Measurements from ENCODE around the gene AP2B1.
"Not testable (repeated sequence)": the region's sequence is repeated elsewhere in the genome, so short reads cannot be mapped to it uniquely, and the experiment has no call there.

The AP2B1 gene

DNA sequence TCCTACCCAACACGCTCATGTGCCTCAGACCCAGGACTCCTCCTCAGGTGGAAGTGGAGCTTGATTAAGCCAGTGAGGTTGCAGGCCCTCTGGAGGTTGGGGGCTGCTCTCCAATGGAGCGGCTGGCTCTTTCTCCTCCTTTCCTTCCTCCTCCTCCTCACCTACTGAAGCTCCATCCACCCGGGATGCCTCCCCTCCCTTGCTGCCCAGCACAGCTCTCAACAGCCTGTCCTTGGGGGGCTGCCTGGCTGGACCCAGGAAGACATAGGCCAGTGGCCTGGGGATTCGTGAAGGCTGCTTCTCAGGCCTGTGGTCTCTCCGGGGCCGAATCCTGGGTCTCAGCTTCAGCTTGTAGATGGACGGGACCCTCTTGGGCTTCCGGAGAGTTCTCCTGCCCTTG is 157.7 kb downstream of the AP2B1 start:
- no peaks in the 10 kb centered on the region for H3K9me3 Mint-ChIP-seq (ENCODE audit: low read depth)
- no peak overlapping the region for H3K4me3 Mint-ChIP-seq
- H3K27me3 Mint-ChIP-seq, result peaks cover 24% of the 10 kb centered on the region
- H3K27ac Mint-ChIP-seq, result no peak overlapping the region
- peaks cover 12% of the 10 kb centered on the region for H3K4me1 Mint-ChIP-seq (ENCODE audit: low read depth)
- H3K36me3 Mint-ChIP-seq, result no peaks in the 10 kb centered on the region

- H3K4me3 Mint-ChIP-seq, result no peak overlapping the region
- H3K4me1 Mint-ChIP-seq (ENCODE audit: low read depth), result peaks cover 12% of the 10 kb centered on the region
- no peaks in the 10 kb centered on the region for H3K9me3 Mint-ChIP-seq (ENCODE audit: low read depth)
- H3K27me3 Mint-ChIP-seq, result peaks cover 27% of the 10 kb centered on the region
- H3K27ac Mint-ChIP-seq, result no peak overlapping the region
- no peaks in the 10 kb centered on the region for H3K36me3 Mint-ChIP-seq
Measured at GRCh38 chr17:35745246-35745645, 158.1 kb downstream of the AP2B1 start.

- H3K4me3 Mint-ChIP-seq, result no peak overlapping the region
- no peaks in the 10 kb centered on the region for H3K9me3 Mint-ChIP-seq (ENCODE audit: low read depth)
- H3K36me3 Mint-ChIP-seq, result no peaks in the 10 kb centered on the region
- peaks cover 31% of the 10 kb centered on the region for H3K27me3 Mint-ChIP-seq
- no peak overlapping the region for H3K27ac Mint-ChIP-seq
- peaks cover 14% of the 10 kb centered on the region for H3K4me1 Mint-ChIP-seq (ENCODE audit: low read depth)
Measured at GRCh38 chr17:35745749-35746320, 158.7 kb downstream of the AP2B1 start.

DNA sequence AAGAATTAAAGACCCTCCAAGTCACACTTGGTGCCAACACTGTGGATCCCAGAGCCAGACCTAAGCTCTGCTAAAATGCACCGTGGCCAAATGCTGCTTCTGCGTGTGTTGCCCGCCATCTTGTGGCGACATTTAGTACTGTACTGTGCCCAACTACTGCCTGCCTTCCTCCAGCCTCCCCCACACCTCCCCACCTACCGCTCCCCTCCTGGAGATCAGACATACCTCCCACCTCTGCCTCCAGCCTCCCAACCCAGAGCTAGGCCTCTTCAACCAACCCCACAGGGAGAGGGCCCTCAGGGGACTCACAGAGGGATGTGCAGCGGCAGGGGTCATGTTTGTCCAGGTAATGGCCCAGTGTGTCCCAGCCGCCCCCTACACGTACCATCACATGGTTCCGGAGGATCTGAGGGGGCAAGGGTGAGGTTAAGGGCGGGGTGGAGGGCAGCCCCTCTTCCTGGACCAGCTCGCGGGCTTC is 160.5 kb downstream of the AP2B1 start:
- no peak overlapping the region for H3K27ac Mint-ChIP-seq
- H3K36me3 Mint-ChIP-seq, result no peaks in the 10 kb centered on the region
- no peaks in the 10 kb centered on the region for H3K9me3 Mint-ChIP-seq (ENCODE audit: low read depth)
- no peak overlapping the region for H3K4me3 Mint-ChIP-seq
- H3K4me1 Mint-ChIP-seq (ENCODE audit: low read depth), result peaks cover 10% of the 10 kb centered on the region
- peaks cover 28% of the 10 kb centered on the region for H3K27me3 Mint-ChIP-seq

GRCh38 chr17:35748341-35748841 is 161.3 kb downstream of the AP2B1 start:
- H3K27ac Mint-ChIP-seq, result no peak overlapping the region
- H3K9me3 Mint-ChIP-seq (ENCODE audit: low read depth), result no peaks in the 10 kb centered on the region
- H3K36me3 Mint-ChIP-seq, result no peaks in the 10 kb centered on the region
- peaks cover 27% of the 10 kb centered on the region for H3K27me3 Mint-ChIP-seq
- no peak overlapping the region for H3K4me3 Mint-ChIP-seq
- H3K4me1 Mint-ChIP-seq (ENCODE audit: low read depth), result peaks cover 10% of the 10 kb centered on the region

- Mint-ChIP-seq H3K4me1 (ENCODE audit: low read depth) (peaks cover 10% of the 10 kb centered on the region), H3K4me3 (no peak overlapping the region), H3K27me3 (peaks cover 24% of the 10 kb centered on the region), H3K27ac (no peak overlapping the region), H3K9me3 (ENCODE audit: low read depth) (no peaks in the 10 kb centered on the region), H3K36me3 (no peaks in the 10 kb centered on the region)
Measured at GRCh38 chr17:35748979-35749378, 161.9 kb downstream of the AP2B1 start.

GRCh38 chr17:35749560-35750412 is 162.7 kb downstream of the AP2B1 start:
- Mint-ChIP-seq H3K27ac (no peak overlapping the region), H3K4me1 (ENCODE audit: low read depth) (peaks cover 10% of the 10 kb centered on the region), H3K9me3 (ENCODE audit: low read depth) (no peaks in the 10 kb centered on the region), H3K4me3 (peak overlapping the region; percentile 35), H3K36me3 (no peaks in the 10 kb centered on the region), H3K27me3 (peaks cover 21% of the 10 kb centered on the region)

- Mint-ChIP-seq H3K4me1 (ENCODE audit: low read depth) (peaks cover 10% of the 10 kb centered on the region), H3K9me3 (ENCODE audit: low read depth) (no peaks in the 10 kb centered on the region), H3K4me3 (no peak overlapping the region), H3K27ac (no peak overlapping the region), H3K36me3 (no peaks in the 10 kb centered on the region), H3K27me3 (peaks cover 21% of the 10 kb centered on the region)
Measured at GRCh38 chr17:35750526-35751395, 163.6 kb downstream of the AP2B1 start.

- H3K4me1 Mint-ChIP-seq (ENCODE audit: low read depth), result peaks cover 10% of the 10 kb centered on the region
- H3K27me3 Mint-ChIP-seq, result peaks cover 21% of the 10 kb centered on the region
- not testable (repeated sequence) for H3K4me3 Mint-ChIP-seq; H3K27ac Mint-ChIP-seq; H3K9me3 Mint-ChIP-seq (ENCODE audit: low read depth); H3K36me3 Mint-ChIP-seq
Measured at GRCh38 chr17:35751541-35751940, 164.4 kb downstream of the AP2B1 start.

GRCh38 chr17:35752471-35752870 is 165.3 kb downstream of the AP2B1 start:
- no peak overlapping the region for H3K4me3 Mint-ChIP-seq
- H3K27me3 Mint-ChIP-seq, result peaks cover 21% of the 10 kb centered on the region

GRCh38 chr17:35752945-35753764 is 166.0 kb downstream of the AP2B1 start, which contains the start of gene GAS2L2:
Gene GAS2L2 (minus strand): TSS chr17:35753239. CDS start chr17:35752850, 389 bp downstream.
- Mint-ChIP-seq H3K36me3 (no peaks in the 10 kb centered on the region), H3K4me1 (ENCODE audit: low read depth) (peaks cover 10% of the 10 kb centered on the region), H3K27ac (no peak within 1 kb of the TSS), H3K4me3 (no peak within 1 kb of the TSS), H3K27me3 (peaks cover 21% of the 10 kb centered on the region), H3K9me3 (ENCODE audit: low read depth) (no peaks in the 10 kb centered on the region)

More at GRCh38 chr17:35752471-35752870, 165.3 kb downstream of the AP2B1 start:
- no peak overlapping the region for H3K27ac Mint-ChIP-seq
- no peaks in the 10 kb centered on the region for H3K9me3 Mint-ChIP-seq (ENCODE audit: low read depth)
- H3K36me3 Mint-ChIP-seq, result no peaks in the 10 kb centered on the region
- peaks cover 10% of the 10 kb centered on the region for H3K4me1 Mint-ChIP-seq (ENCODE audit: low read depth)

DNA sequence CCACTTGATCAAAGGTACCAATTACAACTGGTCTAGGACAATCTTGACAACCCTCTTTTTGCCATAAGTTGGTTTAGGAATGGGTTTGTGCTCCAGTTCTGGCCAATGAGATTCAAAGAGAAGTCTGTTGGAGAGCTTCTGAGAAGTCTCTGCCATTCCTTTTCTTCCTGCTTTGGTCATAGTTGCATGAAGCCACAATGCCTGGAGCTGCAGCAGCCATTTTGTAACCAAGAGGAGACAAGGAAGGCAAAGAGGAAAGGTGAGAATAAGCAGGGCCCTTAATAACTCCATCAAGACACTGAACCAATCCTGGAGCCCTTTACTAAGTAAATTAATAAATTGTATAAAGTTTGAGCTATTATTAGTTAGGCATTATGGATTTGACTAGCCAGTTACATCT is 170.1 kb downstream of the AP2B1 start:
- Mint-ChIP-seq H3K27ac (no peak overlapping the region), H3K4me3 (no peak overlapping the region), H3K36me3 (no peaks in the 10 kb centered on the region), H3K4me1 (ENCODE audit: low read depth) (no peaks in the 10 kb centered on the region), H3K9me3 (ENCODE audit: low read depth) (no peaks in the 10 kb centered on the region), H3K27me3 (no peaks in the 10 kb centered on the region)

DNA sequence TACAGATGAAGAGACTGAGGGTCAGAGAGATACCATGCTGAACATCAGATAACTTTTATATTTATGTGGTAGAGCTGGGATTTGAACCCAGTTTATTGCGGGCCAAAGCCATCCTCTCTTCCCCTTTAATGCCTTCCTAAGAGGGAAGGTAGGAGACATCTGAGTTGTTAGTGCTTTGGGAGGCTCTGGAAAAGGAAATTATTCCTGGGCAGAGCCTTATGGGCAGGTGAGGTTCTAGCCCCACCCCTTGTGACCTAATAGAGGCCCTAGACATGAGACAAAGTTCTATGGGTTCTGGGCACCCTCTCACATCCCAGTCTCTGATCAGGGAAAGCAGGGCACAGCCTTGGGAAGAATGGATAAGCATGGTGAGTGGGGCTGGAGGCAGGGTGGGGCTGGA is 173.5 kb downstream of the AP2B1 start, which contains the start of gene C17orf50:
Gene C17orf50 (plus strand): TSS at position 301 of the 400 bp plus-strand sequence. CDS start 55 bp downstream, at position 356.
- H3K27ac Mint-ChIP-seq, result no peak within 1 kb of the TSS
- no peaks in the 10 kb centered on the region for H3K27me3 Mint-ChIP-seq
- no peaks in the 10 kb centered on the region for H3K36me3 Mint-ChIP-seq
- H3K4me3 Mint-ChIP-seq, result no peak within 1 kb of the TSS
- H3K9me3 Mint-ChIP-seq (ENCODE audit: low read depth), result no peaks in the 10 kb centered on the region
- peaks cover 8% of the 10 kb centered on the region for H3K4me1 Mint-ChIP-seq (ENCODE audit: low read depth)

- Mint-ChIP-seq H3K4me3 (no peak overlapping the region), H3K27ac (no peak overlapping the region), H3K36me3 (no peaks in the 10 kb centered on the region), H3K4me1 (ENCODE audit: low read depth) (peaks cover 8% of the 10 kb centered on the region), H3K9me3 (ENCODE audit: low read depth) (no peaks in the 10 kb centered on the region), H3K27me3 (no peaks in the 10 kb centered on the region)
Measured at GRCh38 chr17:35761601-35762000, 174.5 kb downstream of the AP2B1 start.
